PC-3 (cell line): Measurements from ENCODE around the gene BSDC1.

Experiments used
- EZH2 ChIP-seq: fragments of 300-600 bp; sonication (generic); IDR thresholded peaks from one replicate; pipeline ENCODE4 v1.6.1; 2017; ENCODE audit warnings: antibody characterized with exemption, mild to moderate bottlenecking, low read length; ENCODE audit not compliant: unreplicated experiment
- TF ChIP-seq, protein P1 (sequence below): fragments of 300-600 bp; sonication (generic); conservative IDR thresholded peaks from 2 replicates; pipeline ENCODE4 v1.5.1; 2017; ENCODE audit warnings: antibody characterized with exemption, low read depth, mild to moderate bottlenecking, low read length

DNA sequence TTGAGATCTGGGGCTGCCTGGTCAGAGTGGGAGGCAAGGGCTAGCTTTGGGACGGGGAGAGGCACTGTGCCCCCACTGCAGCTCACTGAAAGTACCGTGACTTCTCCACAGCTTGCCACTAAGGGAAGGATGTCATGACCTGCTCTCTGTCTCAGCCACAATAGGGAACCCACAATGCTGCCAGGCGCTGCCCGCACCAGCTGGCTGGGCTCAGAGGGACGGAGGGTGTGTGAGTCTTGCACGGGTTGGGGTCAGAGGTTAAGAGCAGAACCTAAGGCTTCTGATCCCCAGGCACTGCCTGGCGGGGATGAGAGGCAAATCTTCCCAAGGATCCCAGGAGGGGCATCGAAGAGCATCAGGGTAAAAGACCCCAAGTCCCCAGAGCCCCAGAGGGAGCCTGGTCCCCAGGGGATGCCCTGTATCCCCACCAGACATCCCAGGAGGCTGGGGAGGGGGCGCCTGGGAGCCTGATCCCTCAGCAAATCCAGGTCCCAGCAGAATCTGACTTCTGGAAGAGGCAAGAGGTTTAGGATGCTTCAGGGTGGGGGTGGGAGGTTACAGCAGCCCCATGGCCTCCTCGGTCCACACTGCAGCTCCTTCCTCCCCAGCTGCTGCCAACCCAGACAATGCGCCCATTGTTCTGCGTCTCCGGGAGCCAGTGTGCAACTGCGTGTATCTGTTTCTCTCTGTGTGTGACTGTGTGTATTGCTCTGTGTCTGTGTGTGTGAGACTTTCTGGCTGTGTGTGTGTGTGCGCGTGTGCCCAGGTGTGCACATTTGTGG is 56.2 kb downstream of the BSDC1 start:
- TF ChIP-seq, protein P1, sequence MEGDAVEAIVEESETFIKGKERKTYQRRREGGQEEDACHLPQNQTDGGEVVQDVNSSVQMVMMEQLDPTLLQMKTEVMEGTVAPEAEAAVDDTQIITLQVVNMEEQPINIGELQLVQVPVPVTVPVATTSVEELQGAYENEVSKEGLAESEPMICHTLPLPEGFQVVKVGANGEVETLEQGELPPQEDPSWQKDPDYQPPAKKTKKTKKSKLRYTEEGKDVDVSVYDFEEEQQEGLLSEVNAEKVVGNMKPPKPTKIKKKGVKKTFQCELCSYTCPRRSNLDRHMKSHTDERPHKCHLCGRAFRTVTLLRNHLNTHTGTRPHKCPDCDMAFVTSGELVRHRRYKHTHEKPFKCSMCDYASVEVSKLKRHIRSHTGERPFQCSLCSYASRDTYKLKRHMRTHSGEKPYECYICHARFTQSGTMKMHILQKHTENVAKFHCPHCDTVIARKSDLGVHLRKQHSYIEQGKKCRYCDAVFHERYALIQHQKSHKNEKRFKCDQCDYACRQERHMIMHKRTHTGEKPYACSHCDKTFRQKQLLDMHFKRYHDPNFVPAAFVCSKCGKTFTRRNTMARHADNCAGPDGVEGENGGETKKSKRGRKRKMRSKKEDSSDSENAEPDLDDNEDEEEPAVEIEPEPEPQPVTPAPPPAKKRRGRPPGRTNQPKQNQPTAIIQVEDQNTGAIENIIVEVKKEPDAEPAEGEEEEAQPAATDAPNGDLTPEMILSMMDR = no peak
- no peak for TF ChIP-seq EZH2
